Smooth muscle cell (in vitro differentiated cells): ENCODE data around the gene SIRT5. TPM values are rescaled to one million over a fixed set of nuclear protein-coding genes. Genes with fewer than 3 reads are reported as not detected.

Experiments used
- DNase-seq: peaks from one replicate; lab custom pipeline; 2025; ENCODE audit not compliant: unreplicated experiment; lab: John Stamatoyannopoulos, UW
- H2AFZ ChIP-seq: fragments of 200-600 bp; sonication (generic); 2 replicates; pipeline ENCODE4 v1.6.0; 2016; ENCODE audit warnings: antibody characterized with exemption, low read depth, mild to moderate bottlenecking
- H3F3A ChIP-seq: fragments of 200-600 bp; sonication (generic); 2 replicates; pipeline ENCODE4 v1.6.0; 2017; ENCODE audit warnings: antibody characterized with exemption, low read depth
- H3K27ac ChIP-seq: fragments of 200-600 bp; sonication (generic); 2 replicates; pipeline ENCODE4 v1.5.1; 2016; ENCODE audit warnings: low read depth, mild to moderate bottlenecking
- H3K27me3 ChIP-seq: fragments of 200-600 bp; sonication (generic); 2 replicates; pipeline ENCODE4 v1.6.1; 2016; ENCODE audit warnings: low read depth, mild to moderate bottlenecking
- H3K36me3 ChIP-seq: fragments of 200-600 bp; sonication (generic); 2 replicates; pipeline ENCODE4 v1.5.1; 2016; ENCODE audit warnings: low read depth
- H3K4me1 ChIP-seq: fragments of 200-600 bp; sonication (generic); 2 replicates; pipeline ENCODE4 v1.5.1; 2016; ENCODE audit warnings: low read depth
- H3K4me2 ChIP-seq: fragments of 200-600 bp; sonication (generic); 2 replicates; pipeline ENCODE4 v1.6.0; 2016; ENCODE audit warnings: mild to moderate bottlenecking
- H3K4me3 ChIP-seq: fragments of 200-600 bp; sonication (generic); 2 replicates; pipeline ENCODE4 v1.5.1; 2016; ENCODE audit warnings: mild to moderate bottlenecking
- H3K79me2 ChIP-seq: fragments of 200-600 bp; sonication (generic); 2 replicates; pipeline ENCODE4 v1.6.0; 2016; ENCODE audit warnings: low read depth, mild to moderate bottlenecking
- H3K9ac ChIP-seq: fragments of 200-600 bp; sonication (generic); 2 replicates; pipeline ENCODE4 v1.6.0; 2016; ENCODE audit warnings: low read depth
- H3K9me3 ChIP-seq: fragments of 200-600 bp; sonication (generic); replicated peaks from 2 replicates; pipeline ENCODE4 v1.5.1; 2016; ENCODE audit warnings: low read depth
- H4K20me1 ChIP-seq: fragments of 200-600 bp; sonication (generic); 2 replicates; pipeline ENCODE4 v1.6.0; 2016; ENCODE audit warnings: low read depth
- WGBS: methylation state at CpG from one replicate; pipeline ENCODE4 v1.1.7; 2016; ENCODE audit warnings: low lambda C conversion rate; 5-methylcytosine and 5-hydroxymethylcytosine counted together
- polyA plus RNA-seq: library from polyadenylated mRNA; unstranded; fragments of >200 nt; fragmentation: Nextera tagmentation; extraction: Ambion mirVana; gene quantifications from 2 replicates; pipeline ENCODE4 v1.2.1, GENCODE V29; 2016
- total RNA-seq: library from RNA; depleted of rRNA; stranded (reverse); fragments of >200 nt; gene quantifications from 2 replicates; pipeline ENCODE4 v1.2.3, GENCODE V29; 2014
- TF ChIP-seq, protein P1 (sequence below): fragments of 200-600 bp; sonication (generic); IDR thresholded peaks from 2 replicates; pipeline ENCODE4 v1.5.1; 2017; ENCODE audit warnings: borderline replicate concordance, mild to moderate bottlenecking, antibody characterized with exemption; ENCODE audit not compliant: insufficient read depth, poor library complexity, severe bottlenecking

Gene SIRT5
- total and polyA plus RNA-seq, 2 experiments from 2014 or later: 5.2 to 5.5 TPM

DNA sequence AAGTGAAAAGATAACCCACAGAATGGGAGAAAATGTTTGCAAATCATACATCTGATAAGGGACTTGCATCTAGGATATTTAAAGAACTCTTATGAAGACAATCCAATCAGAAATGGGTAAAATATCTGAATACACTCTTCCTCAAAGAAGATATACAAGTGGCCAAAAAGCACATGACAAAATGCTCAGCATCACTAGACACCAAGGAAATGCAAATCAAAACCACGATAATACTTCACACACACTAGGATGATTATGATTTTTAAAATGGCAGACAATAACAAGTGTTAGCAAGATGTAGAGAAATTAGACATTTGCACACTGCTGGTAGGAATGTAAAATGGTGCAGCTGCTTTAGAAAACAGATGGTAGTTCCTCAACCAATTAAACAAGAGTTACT, 34.8 kb upstream of the SIRT5 start:
- H2AFZ ChIP-seq: no peak overlapping the region

GRCh38 chr6:13541496-13541895, 32.9 kb upstream of the SIRT5 start:
- no peak for DNase-seq
- no peak overlapping the region for H3K4me2 ChIP-seq
- TF ChIP-seq, protein P1, sequence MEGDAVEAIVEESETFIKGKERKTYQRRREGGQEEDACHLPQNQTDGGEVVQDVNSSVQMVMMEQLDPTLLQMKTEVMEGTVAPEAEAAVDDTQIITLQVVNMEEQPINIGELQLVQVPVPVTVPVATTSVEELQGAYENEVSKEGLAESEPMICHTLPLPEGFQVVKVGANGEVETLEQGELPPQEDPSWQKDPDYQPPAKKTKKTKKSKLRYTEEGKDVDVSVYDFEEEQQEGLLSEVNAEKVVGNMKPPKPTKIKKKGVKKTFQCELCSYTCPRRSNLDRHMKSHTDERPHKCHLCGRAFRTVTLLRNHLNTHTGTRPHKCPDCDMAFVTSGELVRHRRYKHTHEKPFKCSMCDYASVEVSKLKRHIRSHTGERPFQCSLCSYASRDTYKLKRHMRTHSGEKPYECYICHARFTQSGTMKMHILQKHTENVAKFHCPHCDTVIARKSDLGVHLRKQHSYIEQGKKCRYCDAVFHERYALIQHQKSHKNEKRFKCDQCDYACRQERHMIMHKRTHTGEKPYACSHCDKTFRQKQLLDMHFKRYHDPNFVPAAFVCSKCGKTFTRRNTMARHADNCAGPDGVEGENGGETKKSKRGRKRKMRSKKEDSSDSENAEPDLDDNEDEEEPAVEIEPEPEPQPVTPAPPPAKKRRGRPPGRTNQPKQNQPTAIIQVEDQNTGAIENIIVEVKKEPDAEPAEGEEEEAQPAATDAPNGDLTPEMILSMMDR: no peak
- no peak overlapping the region for H3K27ac ChIP-seq
- no peaks in the 10 kb centered on the region for H3K79me2 ChIP-seq
- H3K27me3 ChIP-seq: no peaks in the 10 kb centered on the region
- 99% methylated on average over 30 of the region's 35 CpGs for WGBS
- H2AFZ ChIP-seq: no peak overlapping the region
- no peaks in the 10 kb centered on the region for H3K36me3 ChIP-seq
- no peaks in the 10 kb centered on the region for H3F3A ChIP-seq
- H3K9ac ChIP-seq: no peak overlapping the region
- no peaks in the 10 kb centered on the region for H4K20me1 ChIP-seq
- H3K4me1 ChIP-seq: no peaks in the 10 kb centered on the region
- no peak overlapping the region for H3K4me3 ChIP-seq
- H3K9me3 ChIP-seq: no peaks in the 10 kb centered on the region

More for the DNA sequence above, 34.8 kb upstream of the SIRT5 start:
- Histone ChIP-seq H3K4me1 (no peaks in the 10 kb centered on the region), H3K4me2 (no peak overlapping the region), H3K27ac (no peak overlapping the region), H3K36me3 (no peaks in the 10 kb centered on the region), H3K79me2 (no peaks in the 10 kb centered on the region), H4K20me1 (no peaks in the 10 kb centered on the region), H3F3A (no peaks in the 10 kb centered on the region), H3K4me3 (no peak overlapping the region), H3K9ac (no peak overlapping the region), H3K27me3 (no peaks in the 10 kb centered on the region), H3K9me3 (no peaks in the 10 kb centered on the region)
- WGBS: 97% methylated on average over 1 of the region's 1 CpG
- DNase-seq: no peak
- TF ChIP-seq, protein P1: no peak

GRCh38 chr6:13544454-13545186, 29.8 kb upstream of the SIRT5 start:
- H3K4me2 ChIP-seq: no peak overlapping the region

More at GRCh38 chr6:13544454-13545186, 29.8 kb upstream of the SIRT5 start:
- DNase-seq: no peak
- no peaks in the 10 kb centered on the region for H3K9me3 ChIP-seq
- H3K9ac ChIP-seq: no peak overlapping the region
- no peaks in the 10 kb centered on the region for H3K27me3 ChIP-seq
- H3K4me1 ChIP-seq: no peaks in the 10 kb centered on the region
- H3K79me2 ChIP-seq: no peaks in the 10 kb centered on the region
- H3F3A ChIP-seq: no peaks in the 10 kb centered on the region
- no peak overlapping the region for H3K27ac ChIP-seq
- no peaks in the 10 kb centered on the region for H3K36me3 ChIP-seq
- no peak overlapping the region for H2AFZ ChIP-seq
- WGBS: 80% methylated on average over 11 of the region's 11 CpGs
- H3K4me3 ChIP-seq: no peak overlapping the region
- no peaks in the 10 kb centered on the region for H4K20me1 ChIP-seq
- TF ChIP-seq, protein P1: no peak
